WI38 (cell line): ENCODE results near the gene G3BP2.

Experiments used
- H3K4me3 ChIP-seq: 2 replicates; pipeline ENCODE4 v1.5.1; 2011; ENCODE audit warnings: low read depth, mild to moderate bottlenecking, control low read depth, low read length
- TF ChIP-seq, protein P1 (sequence below): IDR thresholded peaks from 2 replicates; pipeline ENCODE4 v1.5.1; 2012; ENCODE audit warnings: low read depth, mild to moderate bottlenecking, control low read depth, low read length

G3BP2 gene

GRCh38 chr4:75679876-75680575 lies 6.8 kb upstream of the G3BP2 start:
- no peak overlapping the region for H3K4me3 ChIP-seq
- TF ChIP-seq, protein P1, sequence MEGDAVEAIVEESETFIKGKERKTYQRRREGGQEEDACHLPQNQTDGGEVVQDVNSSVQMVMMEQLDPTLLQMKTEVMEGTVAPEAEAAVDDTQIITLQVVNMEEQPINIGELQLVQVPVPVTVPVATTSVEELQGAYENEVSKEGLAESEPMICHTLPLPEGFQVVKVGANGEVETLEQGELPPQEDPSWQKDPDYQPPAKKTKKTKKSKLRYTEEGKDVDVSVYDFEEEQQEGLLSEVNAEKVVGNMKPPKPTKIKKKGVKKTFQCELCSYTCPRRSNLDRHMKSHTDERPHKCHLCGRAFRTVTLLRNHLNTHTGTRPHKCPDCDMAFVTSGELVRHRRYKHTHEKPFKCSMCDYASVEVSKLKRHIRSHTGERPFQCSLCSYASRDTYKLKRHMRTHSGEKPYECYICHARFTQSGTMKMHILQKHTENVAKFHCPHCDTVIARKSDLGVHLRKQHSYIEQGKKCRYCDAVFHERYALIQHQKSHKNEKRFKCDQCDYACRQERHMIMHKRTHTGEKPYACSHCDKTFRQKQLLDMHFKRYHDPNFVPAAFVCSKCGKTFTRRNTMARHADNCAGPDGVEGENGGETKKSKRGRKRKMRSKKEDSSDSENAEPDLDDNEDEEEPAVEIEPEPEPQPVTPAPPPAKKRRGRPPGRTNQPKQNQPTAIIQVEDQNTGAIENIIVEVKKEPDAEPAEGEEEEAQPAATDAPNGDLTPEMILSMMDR, result no peak

DNA sequence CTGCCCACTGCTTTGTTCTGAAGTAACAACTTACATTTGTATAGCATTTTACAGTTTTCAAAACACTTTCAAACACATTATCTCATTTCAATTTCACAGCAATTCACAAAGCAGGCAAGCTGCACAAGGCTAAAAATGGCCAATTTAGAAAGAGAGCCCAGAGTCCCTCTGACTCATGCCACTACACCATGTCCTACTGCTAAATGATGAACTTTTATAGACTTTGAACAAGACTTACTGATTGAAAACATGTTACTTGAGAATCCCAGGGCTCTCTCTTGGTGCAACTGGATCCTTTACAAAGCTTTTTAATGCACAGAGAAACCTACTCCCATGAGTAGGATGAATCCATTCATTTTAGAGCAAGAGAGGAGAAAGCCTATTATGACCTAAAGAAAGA lies 5.8 kb upstream of the G3BP2 start:
- TF ChIP-seq, protein P1, result no peak
- no peak overlapping the region for H3K4me3 ChIP-seq

DNA sequence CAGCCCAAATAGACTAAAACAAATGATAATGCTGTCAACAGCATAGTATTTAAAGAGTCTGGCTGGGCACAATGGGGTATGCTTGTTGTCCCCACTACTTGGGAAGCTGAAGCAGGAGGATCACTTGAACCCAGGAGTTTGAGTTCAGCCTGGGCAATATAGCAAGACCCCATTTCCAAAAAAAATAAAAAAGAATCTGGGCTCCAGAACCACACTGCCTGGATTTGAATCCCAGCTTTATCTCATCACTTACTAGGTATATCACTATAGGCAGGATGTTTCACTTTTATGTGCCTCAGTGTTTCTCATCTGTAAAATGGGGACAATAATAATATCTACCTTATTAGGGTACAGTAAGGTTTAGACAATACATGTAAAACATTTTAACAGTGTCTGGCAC lies 5.3 kb upstream of the G3BP2 start:
- no peak overlapping the region for H3K4me3 ChIP-seq
- TF ChIP-seq, protein P1, result no peak

DNA sequence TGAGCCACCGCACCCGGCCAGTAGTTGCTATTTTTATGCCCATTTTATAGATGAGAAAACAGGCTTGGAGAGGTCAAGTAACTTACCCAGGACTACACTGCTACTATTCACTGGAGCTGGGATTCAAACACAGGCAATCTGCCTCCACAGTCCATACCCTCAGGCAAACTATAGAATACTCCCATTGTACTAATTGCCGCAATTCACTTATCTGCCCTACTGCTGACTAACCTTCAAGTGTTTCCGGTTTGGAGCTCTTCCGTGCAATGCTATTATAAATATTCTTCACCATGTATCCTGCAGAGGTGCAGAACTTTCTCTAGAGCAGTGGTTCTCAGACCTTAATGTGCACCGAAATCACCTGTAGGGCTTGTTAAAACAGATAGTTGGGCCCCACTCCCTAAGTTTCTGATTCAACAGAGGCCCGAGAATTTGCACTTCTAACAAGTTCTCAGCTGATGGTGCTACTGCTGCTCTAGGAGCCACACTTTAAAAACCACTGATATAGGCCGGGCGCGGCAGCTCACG lies 1.9 kb upstream of the G3BP2 start:
- TF ChIP-seq, protein P1, result no peak
- no peak overlapping the region for H3K4me3 ChIP-seq

GRCh38 chr4:75673959-75674328 lies 733 bp upstream of the G3BP2 start:
- TF ChIP-seq, protein P1, result no peak

DNA sequence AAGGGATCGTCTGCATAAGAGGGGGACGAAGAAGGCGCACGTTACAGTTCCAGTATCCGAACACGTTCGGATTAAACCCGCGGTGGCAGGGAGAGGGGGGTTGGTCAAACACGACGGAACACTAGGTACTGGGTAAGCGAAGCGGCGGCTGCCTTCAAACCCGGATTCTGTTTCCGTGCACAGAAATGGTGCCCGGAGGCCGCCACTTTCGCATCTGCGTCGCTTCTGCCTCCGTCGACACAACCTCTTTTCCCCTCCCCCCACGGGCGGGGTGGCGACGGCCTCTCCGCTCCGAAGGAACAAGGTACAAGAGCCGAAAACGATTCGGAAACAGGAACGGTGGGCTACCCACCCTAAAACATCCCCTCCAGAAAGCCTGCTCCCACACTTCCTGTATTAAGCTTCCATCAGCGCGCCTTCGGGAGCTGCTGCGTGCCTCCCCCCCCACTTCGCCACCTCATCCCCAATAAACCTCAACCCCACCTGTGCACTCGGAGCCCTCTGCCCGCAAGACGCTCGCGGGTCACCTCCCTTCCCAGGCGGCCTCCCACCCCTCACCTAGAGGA lies 667 bp downstream of the G3BP2 start:
- TF ChIP-seq, protein P1, result no peak
- H3K4me3 ChIP-seq, result peak overlapping the region; percentile 99

More at GRCh38 chr4:75673959-75674328, 733 bp upstream of the G3BP2 start:
- peak overlapping the region; percentile 99 for H3K4me3 ChIP-seq

DNA sequence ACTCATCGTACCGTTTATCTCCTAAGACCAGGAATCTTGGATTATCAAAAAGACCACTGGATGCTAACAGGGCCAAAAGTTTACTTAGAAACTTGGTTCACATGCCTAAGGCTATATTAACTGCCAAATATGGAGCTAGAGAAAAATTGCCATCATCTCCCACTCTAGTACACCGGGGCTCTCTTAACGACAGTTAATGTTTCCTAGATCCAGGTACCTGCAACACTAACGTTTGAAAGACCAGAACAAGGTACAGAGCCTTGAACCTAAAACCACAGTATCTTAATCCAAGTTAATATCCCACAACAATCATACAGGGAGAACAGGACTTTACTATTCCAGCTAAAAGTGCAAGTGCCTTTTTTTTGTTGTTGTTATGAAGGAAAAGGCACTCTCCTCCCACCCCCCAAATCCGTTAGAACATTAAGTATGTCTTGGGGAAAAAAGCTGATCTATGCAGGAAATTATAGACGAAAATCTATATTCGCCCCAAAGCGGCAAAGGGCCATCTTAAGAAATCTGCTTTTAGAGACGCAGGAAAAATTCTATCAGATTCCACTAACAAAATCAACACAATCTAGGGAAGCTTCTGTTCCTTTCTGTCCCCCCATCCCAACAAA lies 1.3 kb downstream of the G3BP2 start:
- TF ChIP-seq, protein P1, result no peak
- peak overlapping the region; percentile 99 for H3K4me3 ChIP-seq
